Astrocyte (in vitro differentiated cells and primary cell): ENCODE data around the gene DNAH6. TPM values are rescaled to one million over a fixed set of nuclear protein-coding genes. Genes with fewer than 3 reads are reported as not detected.

Experiments
- DNase-seq: peaks from one replicate; pipeline ENCODE4 v3.0.0-alpha.2; 2010; ENCODE audit warnings: low read depth
- FAIRE-seq: peaks from 2 replicates; lab custom pipeline; 2011; peaks lifted over from hg19 to GRCh38; lab: Jason Lieb, UNC
- H2AFZ ChIP-seq: 2 replicates; pipeline ENCODE4 v1.6.0; 2012; ENCODE audit warnings: low read depth, low read length, inconsistent platforms
- H3K27ac ChIP-seq: 2 replicates; pipeline ENCODE4 v1.5.1; 2011; ENCODE audit warnings: low read depth, low read length, inconsistent platforms
- H3K27me3 ChIP-seq: 2 replicates; pipeline ENCODE4 v1.6.0; 2011; ENCODE audit warnings: low read length, inconsistent platforms; ENCODE audit not compliant: insufficient read depth
- H3K36me3 ChIP-seq: 2 replicates; pipeline ENCODE4 v1.5.1; 2011; ENCODE audit warnings: low read length, inconsistent platforms; ENCODE audit not compliant: insufficient read depth
- H3K4me1 ChIP-seq: 2 replicates; pipeline ENCODE4 v1.5.1; 2011; ENCODE audit warnings: low read length, inconsistent platforms; ENCODE audit not compliant: insufficient read depth
- H3K4me2 ChIP-seq: 2 replicates; pipeline ENCODE4 v1.6.0; 2012; ENCODE audit warnings: low read length, inconsistent platforms
- H3K4me3 ChIP-seq: 2 replicates; pipeline ENCODE4 v1.5.1; 2011; ENCODE audit warnings: low read depth, mild to moderate bottlenecking, low read length, inconsistent platforms; ENCODE audit not compliant: insufficient read depth
- H3K79me2 ChIP-seq: 2 replicates; pipeline ENCODE4 v1.6.0; 2012; ENCODE audit warnings: mild to moderate bottlenecking, low read length, inconsistent platforms; ENCODE audit not compliant: insufficient read depth
- H3K9ac ChIP-seq: 2 replicates; pipeline ENCODE4 v1.6.0; 2012; ENCODE audit warnings: mild to moderate bottlenecking, low read length, inconsistent platforms
- H3K9me3 ChIP-seq: 2 replicates; pipeline ENCODE4 v1.5.1; 2012; ENCODE audit warnings: low read depth, mild to moderate bottlenecking, low read length, inconsistent platforms; ENCODE audit not compliant: insufficient read depth
- H4K20me1 ChIP-seq: 2 replicates; pipeline ENCODE4 v1.6.0; 2012; ENCODE audit warnings: low read length, inconsistent platforms; ENCODE audit not compliant: insufficient read depth
- H3K27ac Mint-ChIP-seq: one replicate; pipeline ENCODE4 v1.8.0; 2021; ENCODE audit warnings: mild to moderate bottlenecking, mixed read lengths; ENCODE audit not compliant: unreplicated experiment
- H3K27me3 Mint-ChIP-seq: one replicate; pipeline ENCODE4 v1.8.0; 2021; ENCODE audit warnings: low read depth, mixed read lengths; ENCODE audit not compliant: unreplicated experiment
- H3K36me3 Mint-ChIP-seq: one replicate; pipeline ENCODE4 v1.8.0; 2021; ENCODE audit warnings: low read depth, mixed read lengths; ENCODE audit not compliant: unreplicated experiment
- H3K4me1 Mint-ChIP-seq: one replicate; pipeline ENCODE4 v1.8.0; 2021; ENCODE audit warnings: low read depth, mixed read lengths; ENCODE audit not compliant: unreplicated experiment
- H3K4me3 Mint-ChIP-seq: one replicate; pipeline ENCODE4 v1.8.0; 2021; ENCODE audit warnings: mild to moderate bottlenecking, moderate library complexity, mixed read lengths; ENCODE audit not compliant: unreplicated experiment
- H3K9me3 Mint-ChIP-seq: one replicate; pipeline ENCODE4 v1.8.0; 2021; ENCODE audit warnings: mild to moderate bottlenecking, mixed read lengths; ENCODE audit not compliant: unreplicated experiment
- CTCF ChIP-seq: IDR thresholded peaks from 2 replicates; pipeline ENCODE4 v1.5.1; 2011; ENCODE audit warnings: low read depth, mild to moderate bottlenecking, inconsistent platforms, low read length, moderate library complexity; ENCODE audit not compliant: insufficient read depth
- EZH2 ChIP-seq: IDR thresholded peaks from 2 replicates; pipeline ENCODE4 v1.6.1; 2012; ENCODE audit warnings: mild to moderate bottlenecking, low read length, inconsistent platforms; ENCODE audit not compliant: insufficient read depth
- total RNA-seq: library from RNA; stranded (reverse); gene quantifications from 2 replicates; pipeline ENCODE4 v1.2.1, GENCODE V29; 2021

Gene DNAH6
- total RNA-seq, 1 donor from 2014 or later: 0.20 TPM

GRCh38 chr2:84827978-84828575 lies 311.8 kb downstream of the DNAH6 start:
- Histone ChIP-seq H3K79me2 (no peaks in the 10 kb centered on the region), H4K20me1 (no peaks in the 10 kb centered on the region), H3K36me3 (no peaks in the 10 kb centered on the region), H2AFZ (no peak overlapping the region), H3K4me1 (peaks cover 3% of the 10 kb centered on the region), H3K4me3 (no peak overlapping the region), H3K4me2 (no peak overlapping the region), H3K9ac (no peak overlapping the region), H3K27me3 (no peaks in the 10 kb centered on the region), H3K9me3 (no peaks in the 10 kb centered on the region), H3K27ac (no peak overlapping the region)
- no peak overlapping the region for H3K27ac Mint-ChIP-seq
- DNase-seq (no peak), FAIRE-seq (no peak)
- H3K9me3 Mint-ChIP-seq: peaks cover 7% of the 10 kb centered on the region
- H3K4me1 Mint-ChIP-seq: peaks cover 10% of the 10 kb centered on the region
- TF ChIP-seq CTCF (no peak), EZH2 (no peak)
- H3K36me3 Mint-ChIP-seq: no peaks in the 10 kb centered on the region
- H3K27me3 Mint-ChIP-seq: peaks cover 10% of the 10 kb centered on the region
- H3K4me3 Mint-ChIP-seq: no peak overlapping the region

- Histone ChIP-seq H2AFZ (no peak overlapping the region), H3K36me3 (no peaks in the 10 kb centered on the region), H4K20me1 (no peaks in the 10 kb centered on the region), H3K4me2 (no peak overlapping the region), H3K4me1 (peaks cover 3% of the 10 kb centered on the region), H3K9ac (no peak overlapping the region), H3K79me2 (no peaks in the 10 kb centered on the region), H3K9me3 (no peaks in the 10 kb centered on the region), H3K4me3 (no peak overlapping the region), H3K27ac (no peak overlapping the region), H3K27me3 (no peaks in the 10 kb centered on the region)
- H3K36me3 Mint-ChIP-seq: no peaks in the 10 kb centered on the region
- H3K4me1 Mint-ChIP-seq: peaks cover 10% of the 10 kb centered on the region
- no peak overlapping the region for H3K27ac Mint-ChIP-seq
- TF ChIP-seq CTCF (no peak), EZH2 (no peak)
- H3K9me3 Mint-ChIP-seq: peaks cover 7% of the 10 kb centered on the region
- no peak overlapping the region for H3K4me3 Mint-ChIP-seq
- peaks cover 10% of the 10 kb centered on the region for H3K27me3 Mint-ChIP-seq
- FAIRE-seq (no peak), DNase-seq (no peak)
These were observed 313.4 kb downstream of the DNAH6 start for GRCh38 chr2:84829693-84830092.

GRCh38 chr2:84830095-84830494 lies 313.8 kb downstream of the DNAH6 start:
- DNase-seq: no peak

More at GRCh38 chr2:84830095-84830494, 313.8 kb downstream of the DNAH6 start:
- Mint-ChIP-seq H3K27ac (no peak overlapping the region), H3K4me1 (peaks cover 10% of the 10 kb centered on the region), H3K27me3 (peaks cover 10% of the 10 kb centered on the region), H3K36me3 (no peaks in the 10 kb centered on the region), H3K9me3 (peaks cover 7% of the 10 kb centered on the region), H3K4me3 (no peak overlapping the region)
- no peaks in the 10 kb centered on the region for H3K36me3 ChIP-seq
- H3K27me3 ChIP-seq: no peaks in the 10 kb centered on the region
- no peaks in the 10 kb centered on the region for H4K20me1 ChIP-seq
- H3K4me3 ChIP-seq: no peak overlapping the region
- H3K27ac ChIP-seq: no peak overlapping the region
- H3K9me3 ChIP-seq: no peaks in the 10 kb centered on the region
- no peak for FAIRE-seq
- no peak overlapping the region for H3K4me2 ChIP-seq
- no peaks in the 10 kb centered on the region for H3K79me2 ChIP-seq
- H2AFZ ChIP-seq: no peak overlapping the region
- peaks cover 3% of the 10 kb centered on the region for H3K4me1 ChIP-seq
- no peak overlapping the region for H3K9ac ChIP-seq
- TF ChIP-seq EZH2 (no peak), CTCF (no peak)
